CD4-positive, alpha-beta T cell treated with Interleukin-4 for 4 hours (primary cell): ENCODE data around the gene COL23A1.

Experiments used
- DNase-seq: peaks from one replicate; pipeline ENCODE4 v3.0.0-alpha.2; 2020

Gene COL23A1

GRCh38 chr5:178417391-178417811 is 172.8 kb downstream of the COL23A1 start:
- no peak for DNase-seq

DNA sequence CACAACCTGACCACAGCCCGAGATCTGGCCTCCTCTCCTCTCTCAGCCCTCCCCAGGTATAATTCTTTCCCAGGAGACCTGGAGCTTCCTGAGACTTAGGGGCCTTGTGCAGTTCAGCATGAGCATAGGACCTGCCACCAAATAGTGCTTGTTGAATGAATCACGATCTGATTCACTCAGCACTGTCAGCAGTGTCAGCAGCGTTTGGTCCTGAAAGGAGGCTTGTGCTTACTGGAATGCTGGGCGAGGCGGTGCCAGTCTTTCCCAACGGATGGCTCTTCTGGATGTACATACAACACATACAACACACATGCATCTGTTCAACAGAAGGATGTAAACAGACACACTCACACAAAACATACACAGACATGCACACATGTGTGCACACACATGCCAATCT is 173.3 kb downstream of the COL23A1 start:
- no peak for DNase-seq

DNA sequence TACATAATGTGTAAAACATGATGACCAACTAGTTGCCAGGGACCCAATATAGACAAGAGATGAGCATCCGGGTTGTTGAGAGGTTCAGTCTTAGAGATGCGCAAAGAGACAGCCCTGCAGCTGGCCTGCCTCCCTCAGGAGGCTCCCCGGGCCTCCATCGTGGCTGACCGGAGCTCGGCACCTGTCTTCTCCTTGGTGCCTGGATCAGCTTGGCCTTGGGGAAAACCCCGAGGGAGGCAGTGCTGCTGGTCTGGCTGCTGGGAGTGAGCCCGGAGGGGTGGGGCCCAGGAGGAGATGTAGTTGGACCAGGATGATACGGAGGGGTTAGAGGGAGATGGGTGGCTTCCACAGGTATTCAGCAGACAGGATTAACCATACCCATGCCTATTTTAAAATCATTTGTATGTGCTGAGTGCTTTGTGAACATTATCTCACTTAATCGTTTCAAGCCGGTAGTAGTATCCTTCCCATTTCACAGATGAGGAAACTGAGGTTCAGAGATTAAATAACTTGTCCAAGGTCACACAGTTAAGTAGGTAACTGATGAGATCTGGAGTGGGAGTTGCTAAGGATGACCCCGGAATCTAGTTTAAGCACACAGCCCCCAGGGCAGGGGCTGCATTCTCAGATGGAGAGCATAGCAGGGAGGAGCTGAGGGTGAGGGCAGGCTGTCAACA is 173.8 kb downstream of the COL23A1 start:
- no peak for DNase-seq

DNA sequence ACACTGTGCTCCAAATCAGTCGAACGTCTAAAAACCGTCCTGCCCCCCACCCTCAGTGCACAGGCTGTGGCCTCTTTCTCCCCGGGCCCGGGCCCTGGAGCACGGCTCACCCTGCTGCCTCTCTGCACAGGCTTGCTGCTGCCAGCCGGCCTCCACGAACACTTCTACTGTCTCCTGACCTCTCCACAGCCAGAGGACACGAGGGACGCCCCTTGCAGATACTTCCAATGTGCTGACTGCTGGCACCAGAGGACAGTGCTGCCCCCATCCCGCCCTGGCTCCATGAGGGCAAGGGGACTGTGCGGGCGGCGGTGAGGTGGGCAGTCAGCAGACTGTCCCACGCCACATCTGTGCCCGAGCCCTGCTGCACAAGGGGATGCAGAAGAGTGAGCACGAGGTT is 174.8 kb downstream of the COL23A1 start:
- no peak for DNase-seq

DNA sequence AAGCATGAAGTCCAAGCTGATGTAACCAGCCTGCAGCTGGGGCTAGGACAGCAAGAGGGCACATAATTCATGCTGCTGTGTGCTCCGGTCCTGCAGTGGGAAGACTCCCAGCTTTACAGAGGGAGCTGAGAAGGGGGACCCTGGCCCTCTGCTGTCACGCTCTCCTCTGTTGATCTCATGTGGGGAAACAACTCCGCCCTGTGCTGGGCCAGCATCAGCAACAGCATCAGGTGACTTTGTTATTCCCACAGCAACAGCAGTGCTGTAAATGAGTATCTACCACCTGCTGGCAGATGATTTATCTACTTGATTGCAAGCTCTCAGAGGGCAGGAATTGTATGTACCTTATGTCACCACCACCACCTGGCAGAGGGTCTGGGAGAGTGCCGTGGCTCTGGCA is 176.2 kb downstream of the COL23A1 start:
- no peak for DNase-seq

DNA sequence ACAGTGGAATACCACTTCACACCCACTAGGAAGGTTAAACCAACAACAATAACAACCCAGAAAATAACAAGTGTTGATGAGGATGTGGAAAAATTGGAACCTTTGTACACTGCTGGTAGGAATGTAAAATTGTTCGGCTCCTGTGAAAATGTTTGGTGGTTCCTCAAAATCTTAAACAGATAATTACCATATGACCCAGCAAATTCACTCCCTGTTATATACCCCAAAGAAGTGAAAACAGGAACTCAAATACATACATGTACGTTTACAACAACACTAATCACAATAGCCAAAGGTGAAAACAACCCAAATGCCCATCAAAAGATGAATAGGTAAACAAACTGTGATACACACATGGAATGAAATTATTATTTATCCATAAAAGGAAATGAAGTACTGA is 179.1 kb downstream of the COL23A1 start:
- DNase-seq: no peak

- DNase-seq: no peak
Measured at GRCh38 chr5:178407646-178408045, 182.5 kb downstream of the COL23A1 start.

DNA sequence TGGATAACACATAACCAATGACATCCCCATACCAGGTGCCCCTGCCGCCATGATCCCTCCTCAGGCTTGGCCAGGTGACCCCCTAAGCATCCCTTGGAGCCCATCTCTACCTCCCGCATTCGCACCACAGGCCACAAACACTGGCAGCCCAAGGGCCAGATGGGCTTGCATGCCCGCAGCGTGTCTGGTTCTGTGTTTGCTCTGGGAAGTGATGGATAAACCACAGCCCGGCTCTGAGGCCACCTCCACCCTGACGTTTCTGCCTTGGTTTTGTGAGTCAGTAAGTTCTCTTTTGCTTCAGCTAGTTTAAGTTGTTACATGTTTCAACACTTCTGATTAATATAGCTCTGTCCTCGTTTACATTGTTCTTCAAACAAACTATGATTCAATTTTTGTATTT is 185.2 kb downstream of the COL23A1 start:
- no peak for DNase-seq

- no peak for DNase-seq
Measured at GRCh38 chr5:178403956-178404600, 186.1 kb downstream of the COL23A1 start.

- no peak for DNase-seq
Measured at GRCh38 chr5:178403351-178403750, 186.8 kb downstream of the COL23A1 start.

- DNase-seq: no peak
Measured at GRCh38 chr5:178399701-178400095, 190.5 kb downstream of the COL23A1 start.

DNA sequence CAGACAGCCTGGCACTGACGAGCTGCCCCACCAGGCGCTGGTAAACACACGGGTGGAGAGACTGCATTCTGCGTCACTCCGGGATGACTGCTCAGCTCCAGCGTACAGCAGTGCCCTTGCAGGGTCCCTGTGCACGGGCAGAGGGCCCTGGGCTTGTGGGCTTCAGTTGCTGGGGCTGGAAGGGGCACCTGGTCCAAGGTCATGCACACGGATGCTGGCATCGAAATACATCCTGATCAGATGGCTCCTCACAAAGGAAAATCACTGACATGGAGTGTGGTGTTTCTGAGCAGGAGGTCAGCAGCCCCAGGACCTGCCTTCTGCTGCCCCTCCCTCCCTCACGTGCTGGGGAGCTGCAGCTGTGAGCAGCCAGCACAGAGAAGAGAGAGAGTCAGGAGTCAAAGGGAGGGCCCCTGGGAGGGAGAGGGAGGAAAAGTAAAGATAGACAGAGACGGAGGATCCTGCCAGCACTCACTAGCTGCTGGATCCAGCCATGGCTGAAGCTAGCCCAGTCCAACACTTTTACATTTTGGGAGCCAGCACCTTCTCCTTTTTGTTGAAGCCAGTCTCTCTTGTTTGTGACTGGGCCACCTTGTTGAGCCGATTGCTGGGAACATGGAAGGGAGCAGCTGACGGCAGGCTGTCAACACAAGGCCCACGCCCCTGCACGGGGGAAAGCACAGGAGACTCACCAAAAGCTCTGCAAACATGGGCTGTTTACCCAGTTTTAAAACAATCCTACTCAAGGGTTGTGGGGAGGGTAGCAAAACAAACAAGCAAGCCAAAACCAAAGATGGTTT is 191.1 kb downstream of the COL23A1 start:
- DNase-seq: no peak

DNA sequence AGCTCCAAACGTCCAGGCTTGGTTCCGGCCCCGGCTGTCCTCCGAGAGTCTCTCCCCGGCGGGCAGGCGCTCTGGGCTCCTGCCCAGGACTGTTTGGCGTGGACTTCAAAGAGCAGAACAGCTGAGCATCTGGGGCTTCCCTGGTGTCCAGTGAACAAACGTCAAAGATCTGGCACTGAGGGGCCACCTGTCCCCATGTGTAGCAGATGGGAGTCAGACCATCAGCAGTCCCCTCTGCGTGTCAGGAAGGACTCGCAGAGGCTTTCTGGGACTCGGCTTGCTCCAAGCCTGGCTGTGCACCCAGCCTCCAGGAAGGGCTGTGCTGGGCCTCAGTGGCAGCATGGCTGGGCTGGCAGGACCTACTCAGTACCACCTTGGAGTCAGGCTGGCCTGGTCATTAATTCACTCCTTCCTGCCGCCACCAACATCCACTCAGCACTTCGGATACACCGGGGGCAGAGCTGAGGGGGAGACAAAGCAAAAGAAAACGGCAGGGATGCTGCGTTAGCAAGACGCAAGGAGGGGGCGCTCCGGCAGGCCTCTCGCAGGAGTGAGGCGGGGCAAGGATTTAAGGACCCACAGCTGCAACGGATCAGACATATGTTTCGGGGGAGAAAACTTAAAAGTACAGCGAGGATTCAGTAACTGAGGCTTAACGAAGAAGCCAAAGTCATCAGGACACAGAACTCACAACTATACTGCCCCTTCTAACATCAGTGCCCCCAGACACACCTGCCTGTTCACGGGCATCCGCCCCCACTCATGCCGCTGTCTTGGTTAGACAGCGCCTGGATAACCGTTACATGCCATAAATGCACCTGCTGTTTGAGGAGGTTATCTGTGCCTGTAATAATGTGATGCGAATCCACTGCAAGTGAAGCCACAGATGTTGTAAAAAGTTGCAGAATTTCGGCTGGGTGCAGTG is 193.1 kb downstream of the COL23A1 start:
- no peak for DNase-seq

DNA sequence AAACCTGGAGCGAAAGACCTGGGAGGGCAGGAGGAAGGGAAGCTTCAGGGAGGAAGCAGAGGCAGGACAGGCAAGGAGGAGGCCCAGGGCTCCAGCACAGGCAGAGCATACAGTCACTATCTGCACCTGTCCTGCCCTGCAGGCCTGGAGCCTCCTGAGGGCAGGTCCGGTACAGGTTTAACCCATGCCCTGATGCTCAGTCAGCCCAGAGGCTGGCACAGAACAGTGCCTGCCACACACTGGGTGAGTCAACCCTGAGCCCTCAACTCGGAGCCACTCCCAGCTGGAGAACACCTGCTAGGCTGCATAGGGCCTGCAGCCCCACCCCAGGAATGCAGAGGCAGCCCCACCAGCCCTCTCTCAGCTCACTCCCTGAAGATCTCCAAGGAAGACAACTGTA is 196.1 kb downstream of the COL23A1 start:
- DNase-seq: no peak

DNA sequence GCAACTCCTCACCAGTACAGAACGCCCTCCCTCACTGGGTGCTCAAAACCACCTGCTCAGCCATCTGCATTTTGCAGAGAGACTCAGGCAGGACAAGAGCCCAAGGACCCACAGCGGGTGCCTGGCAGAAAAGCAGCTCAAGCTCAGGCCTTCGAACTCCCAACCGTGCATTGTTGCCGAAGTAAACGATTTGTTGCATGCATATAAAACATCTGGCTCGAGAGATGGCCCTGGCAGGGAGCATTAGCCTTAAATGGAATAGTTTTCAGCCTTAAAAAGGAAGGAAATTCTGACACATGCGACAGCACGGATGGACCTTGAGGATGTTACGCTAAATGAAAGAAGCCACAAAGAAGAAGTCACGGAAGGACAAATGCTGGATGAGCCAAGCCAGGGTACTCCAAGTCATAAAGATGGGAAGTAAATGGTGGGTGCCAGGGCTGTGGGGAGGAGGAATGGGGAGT is 197.2 kb downstream of the COL23A1 start:
- no peak for DNase-seq

GRCh38 chr5:178392386-178392785 is 197.8 kb downstream of the COL23A1 start:
- no peak for DNase-seq

DNA sequence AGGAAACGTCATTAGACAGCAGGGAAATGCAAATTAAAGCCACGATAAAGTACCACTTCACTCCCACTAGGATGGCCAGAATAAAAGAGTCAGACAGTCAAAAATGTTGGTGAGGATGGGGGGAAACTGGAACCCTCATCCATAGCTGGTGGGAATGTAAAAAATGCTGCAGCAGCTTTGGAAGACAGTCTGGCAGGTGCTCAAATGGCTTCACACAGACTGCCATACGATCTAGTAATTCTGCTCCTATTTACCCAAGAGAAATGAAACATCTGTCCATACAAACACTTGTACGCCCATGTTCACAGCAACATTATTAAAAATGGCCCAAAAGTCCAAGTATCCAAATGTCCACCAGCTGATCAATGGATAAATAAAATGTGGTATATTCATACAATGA is 198.7 kb downstream of the COL23A1 start:
- DNase-seq: no peak

GRCh38 chr5:178389796-178390195 is 200.4 kb downstream of the COL23A1 start:
- no peak for DNase-seq

- DNase-seq: no peak
Measured at GRCh38 chr5:178389026-178389729, 201.0 kb downstream of the COL23A1 start.

GRCh38 chr5:178388386-178389025 is 201.7 kb downstream of the COL23A1 start:
- DNase-seq: no peak

DNA sequence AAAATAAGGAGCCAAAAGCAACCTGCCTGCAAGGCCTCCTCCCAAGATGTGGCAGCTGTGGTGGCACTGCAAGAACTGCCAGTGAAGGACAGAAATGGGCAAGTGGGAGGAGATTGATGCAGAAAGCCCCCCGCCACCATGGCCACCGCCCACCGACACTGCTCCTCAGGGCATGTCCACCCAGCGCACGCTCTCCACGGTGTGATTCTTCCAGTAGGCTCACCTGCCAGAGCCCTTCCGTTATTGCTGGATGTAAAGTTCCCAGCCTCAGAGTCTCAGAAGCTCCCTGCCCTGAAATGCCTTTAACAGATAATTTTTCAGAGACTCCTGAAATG is 202.4 kb downstream of the COL23A1 start:
- DNase-seq: no peak
